Measurements from ENCODE around the gene GARNL3. TPM values are rescaled to one million over a fixed set of nuclear protein-coding genes. Genes with fewer than 3 reads are reported as not detected.

Gene GARNL3
- total RNA-seq, 1 donor from 2014 or later, result 5.4 TPM

DNA sequence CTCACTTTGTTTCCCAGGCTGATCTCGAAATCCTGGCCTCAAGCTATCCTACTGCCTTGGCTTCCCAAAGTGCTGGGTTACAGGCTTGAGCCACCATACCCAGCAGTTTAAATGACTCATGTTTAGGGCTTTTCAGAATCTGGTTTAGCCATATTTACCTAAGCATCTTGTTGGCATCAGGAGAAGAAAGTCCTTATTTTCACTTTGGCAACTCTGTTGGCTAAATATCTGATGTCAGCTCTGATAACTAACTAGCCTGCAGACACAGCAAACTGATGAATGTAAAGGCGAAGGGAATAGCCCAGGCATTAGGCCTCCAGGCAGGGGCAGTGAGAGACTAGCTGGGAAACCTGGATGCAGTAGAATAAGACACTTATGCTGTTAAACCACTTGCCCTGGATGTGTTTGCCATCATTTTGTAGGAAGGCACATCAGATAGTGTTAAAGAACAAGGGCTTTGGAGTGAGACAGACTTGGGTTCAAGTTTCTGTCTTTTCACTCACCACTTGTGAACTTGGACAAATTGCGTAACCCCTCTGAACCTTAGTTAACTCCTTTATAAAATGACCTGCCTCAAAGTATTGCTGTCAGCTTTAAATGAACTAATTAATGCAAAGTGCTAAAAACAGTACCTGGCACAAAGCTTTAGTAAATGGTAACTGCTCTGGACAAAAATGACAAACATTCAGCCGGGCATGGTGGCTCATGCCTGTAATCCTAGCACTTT, 34.7 kb upstream of the GARNL3 start:
- Histone ChIP-seq H3K27ac (ENCODE audit: low read depth, low read length) (no peak overlapping the region), H3K4me2 (ENCODE audit: low read length) (no peak overlapping the region), H2AFZ (ENCODE audit: low read depth, low read length) (no peak overlapping the region), H3K27me3 (ENCODE audit: insufficient read depth, low read length) (no peaks in the 10 kb centered on the region), H3K4me1 (ENCODE audit: insufficient read depth, low read length) (no peaks in the 10 kb centered on the region), H3K9me3 (ENCODE audit: insufficient read depth, low read depth, low read length) (no peaks in the 10 kb centered on the region), H3K4me3 (ENCODE audit: insufficient read depth, low read depth, low read length) (no peak overlapping the region), H4K20me1 (ENCODE audit: insufficient read depth, low read length) (no peaks in the 10 kb centered on the region), H3K9ac (ENCODE audit: low read length) (no peak overlapping the region), H3K79me2 (ENCODE audit: insufficient read depth, low read length) (no peaks in the 10 kb centered on the region), H3K36me3 (ENCODE audit: insufficient read depth, low read length) (no peaks in the 10 kb centered on the region)
- no peak for TF ChIP-seq EZH2 (IDR thresholded peaks at IDR 0.05; ENCODE audit: insufficient read depth, low read length)
- TF ChIP-seq, protein P1, sequence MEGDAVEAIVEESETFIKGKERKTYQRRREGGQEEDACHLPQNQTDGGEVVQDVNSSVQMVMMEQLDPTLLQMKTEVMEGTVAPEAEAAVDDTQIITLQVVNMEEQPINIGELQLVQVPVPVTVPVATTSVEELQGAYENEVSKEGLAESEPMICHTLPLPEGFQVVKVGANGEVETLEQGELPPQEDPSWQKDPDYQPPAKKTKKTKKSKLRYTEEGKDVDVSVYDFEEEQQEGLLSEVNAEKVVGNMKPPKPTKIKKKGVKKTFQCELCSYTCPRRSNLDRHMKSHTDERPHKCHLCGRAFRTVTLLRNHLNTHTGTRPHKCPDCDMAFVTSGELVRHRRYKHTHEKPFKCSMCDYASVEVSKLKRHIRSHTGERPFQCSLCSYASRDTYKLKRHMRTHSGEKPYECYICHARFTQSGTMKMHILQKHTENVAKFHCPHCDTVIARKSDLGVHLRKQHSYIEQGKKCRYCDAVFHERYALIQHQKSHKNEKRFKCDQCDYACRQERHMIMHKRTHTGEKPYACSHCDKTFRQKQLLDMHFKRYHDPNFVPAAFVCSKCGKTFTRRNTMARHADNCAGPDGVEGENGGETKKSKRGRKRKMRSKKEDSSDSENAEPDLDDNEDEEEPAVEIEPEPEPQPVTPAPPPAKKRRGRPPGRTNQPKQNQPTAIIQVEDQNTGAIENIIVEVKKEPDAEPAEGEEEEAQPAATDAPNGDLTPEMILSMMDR (IDR thresholded peaks at IDR 0.05; ENCODE audit: insufficient read depth, low read depth, low read length), result no peak
- H3K9me3 Mint-ChIP-seq (ENCODE audit: unreplicated experiment), result no peaks in the 10 kb centered on the region
- FAIRE-seq, result no peak
- no peaks in the 10 kb centered on the region for H3K4me1 Mint-ChIP-seq (ENCODE audit: low read depth, unreplicated experiment)
- no peak overlapping the region for H3K4me3 Mint-ChIP-seq (ENCODE audit: unreplicated experiment)
- H3K36me3 Mint-ChIP-seq (ENCODE audit: low read depth, unreplicated experiment), result peaks cover 2% of the 10 kb centered on the region
- H3K27me3 Mint-ChIP-seq (ENCODE audit: low read depth, unreplicated experiment), result peaks cover 3% of the 10 kb centered on the region
- H3K27ac Mint-ChIP-seq (ENCODE audit: unreplicated experiment), result no peak overlapping the region
- DNase-seq (ENCODE audit: low read depth), result no peak

DNA sequence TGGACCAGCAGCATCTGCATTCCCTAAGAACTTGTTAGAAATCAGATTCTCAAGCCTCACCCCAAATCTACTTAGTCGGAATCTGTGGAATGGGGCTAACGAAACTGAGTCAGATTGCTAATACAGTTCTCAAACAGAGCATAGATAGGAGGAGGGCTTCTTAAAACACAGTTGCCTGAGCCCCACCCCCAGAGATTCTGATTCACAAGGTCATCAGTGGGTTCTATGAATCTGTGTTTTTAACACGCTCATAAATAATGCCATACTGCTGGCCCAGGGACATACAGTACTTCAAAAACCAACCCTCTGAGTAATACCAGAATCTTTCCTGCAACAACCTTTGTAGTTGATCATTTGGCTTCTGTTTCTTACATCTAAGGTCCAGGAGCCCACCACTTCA, 32.9 kb upstream of the GARNL3 start:
- no peaks in the 10 kb centered on the region for H3K4me1 Mint-ChIP-seq (ENCODE audit: low read depth, unreplicated experiment)
- DNase-seq (ENCODE audit: low read depth) (no peak), FAIRE-seq (no peak)
- peaks cover 2% of the 10 kb centered on the region for H3K36me3 Mint-ChIP-seq (ENCODE audit: low read depth, unreplicated experiment)
- no peaks in the 10 kb centered on the region for H3K9me3 Mint-ChIP-seq (ENCODE audit: unreplicated experiment)
- no peak overlapping the region for H3K9ac ChIP-seq (ENCODE audit: low read length)
- H4K20me1 ChIP-seq (ENCODE audit: insufficient read depth, low read length), result no peaks in the 10 kb centered on the region
- no peak overlapping the region for H3K4me2 ChIP-seq (ENCODE audit: low read length)
- no peak overlapping the region for H3K27ac Mint-ChIP-seq (ENCODE audit: unreplicated experiment)
- H3K4me3 ChIP-seq (ENCODE audit: insufficient read depth, low read depth, low read length), result no peak overlapping the region
- TF ChIP-seq EZH2 (IDR thresholded peaks at IDR 0.05; ENCODE audit: insufficient read depth, low read length), result no peak
- TF ChIP-seq, protein P1 (IDR thresholded peaks at IDR 0.05; ENCODE audit: insufficient read depth, low read depth, low read length), result no peak
- no peak overlapping the region for H3K27ac ChIP-seq (ENCODE audit: low read depth, low read length)
- H2AFZ ChIP-seq (ENCODE audit: low read depth, low read length), result no peak overlapping the region
- H3K36me3 ChIP-seq (ENCODE audit: insufficient read depth, low read length), result no peaks in the 10 kb centered on the region
- H3K9me3 ChIP-seq (ENCODE audit: insufficient read depth, low read depth, low read length), result no peaks in the 10 kb centered on the region
- no peaks in the 10 kb centered on the region for H3K27me3 ChIP-seq (ENCODE audit: insufficient read depth, low read length)
- H3K27me3 Mint-ChIP-seq (ENCODE audit: low read depth, unreplicated experiment), result no peaks in the 10 kb centered on the region
- no peak overlapping the region for H3K4me3 Mint-ChIP-seq (ENCODE audit: unreplicated experiment)
- no peaks in the 10 kb centered on the region for H3K79me2 ChIP-seq (ENCODE audit: insufficient read depth, low read length)
- H3K4me1 ChIP-seq (ENCODE audit: insufficient read depth, low read length), result no peaks in the 10 kb centered on the region

DNA sequence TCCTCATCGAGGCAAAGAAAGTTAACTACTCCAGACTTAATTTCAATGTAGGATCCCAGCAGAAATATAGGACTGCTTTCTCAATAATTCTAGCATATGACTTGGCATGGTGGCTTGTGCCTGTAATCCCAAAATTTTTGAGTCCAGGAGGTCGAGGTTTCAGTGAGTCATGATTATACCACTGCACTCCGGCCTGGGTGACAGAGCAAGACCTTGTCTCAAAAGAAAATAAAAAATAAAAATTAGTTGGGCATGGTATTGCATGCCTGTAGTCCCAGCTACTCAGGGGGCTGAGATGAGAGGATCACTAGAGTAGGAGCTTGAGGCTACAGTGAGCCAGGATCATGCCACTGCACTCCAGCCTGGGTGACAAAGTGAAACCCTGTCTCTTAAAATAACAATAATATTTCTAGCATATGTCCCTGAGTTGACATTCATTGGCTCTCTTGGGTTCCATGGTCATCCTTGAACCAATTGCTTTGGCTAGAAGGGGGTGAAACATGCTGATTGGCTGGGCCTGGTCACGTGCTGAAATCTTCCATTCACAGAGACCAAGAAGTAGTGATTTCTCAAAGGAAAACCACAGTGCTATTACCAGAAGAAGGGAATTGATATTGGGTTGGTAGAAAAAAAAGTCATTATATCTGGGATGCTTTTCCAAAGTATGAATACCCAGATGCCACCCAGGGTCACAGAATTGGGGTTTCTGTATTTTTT, 31.6 kb upstream of the GARNL3 start:
- Mint-ChIP-seq H3K36me3 (ENCODE audit: low read depth, unreplicated experiment) (peaks cover 5% of the 10 kb centered on the region), H3K4me3 (ENCODE audit: unreplicated experiment) (no peak overlapping the region), H3K27ac (ENCODE audit: unreplicated experiment) (no peak overlapping the region), H3K4me1 (ENCODE audit: low read depth, unreplicated experiment) (no peaks in the 10 kb centered on the region), H3K9me3 (ENCODE audit: unreplicated experiment) (no peaks in the 10 kb centered on the region), H3K27me3 (ENCODE audit: low read depth, unreplicated experiment) (no peaks in the 10 kb centered on the region)
- no peaks in the 10 kb centered on the region for H3K79me2 ChIP-seq (ENCODE audit: insufficient read depth, low read length)
- H3K27ac ChIP-seq (ENCODE audit: low read depth, low read length), result no peak overlapping the region
- no peak overlapping the region for H2AFZ ChIP-seq (ENCODE audit: low read depth, low read length)
- H3K9me3 ChIP-seq (ENCODE audit: insufficient read depth, low read depth, low read length), result no peaks in the 10 kb centered on the region
- TF ChIP-seq, protein P1 (IDR thresholded peaks at IDR 0.05; ENCODE audit: insufficient read depth, low read depth, low read length), result no peak
- TF ChIP-seq EZH2 (IDR thresholded peaks at IDR 0.05; ENCODE audit: insufficient read depth, low read length), result no peak
- H3K4me3 ChIP-seq (ENCODE audit: insufficient read depth, low read depth, low read length), result no peak overlapping the region
- FAIRE-seq (no peak), DNase-seq (ENCODE audit: low read depth) (no peak)
- no peaks in the 10 kb centered on the region for H4K20me1 ChIP-seq (ENCODE audit: insufficient read depth, low read length)
- H3K4me1 ChIP-seq (ENCODE audit: insufficient read depth, low read length), result no peaks in the 10 kb centered on the region
- no peaks in the 10 kb centered on the region for H3K27me3 ChIP-seq (ENCODE audit: insufficient read depth, low read length)
- no peak overlapping the region for H3K4me2 ChIP-seq (ENCODE audit: low read length)
- H3K9ac ChIP-seq (ENCODE audit: low read length), result no peak overlapping the region
- H3K36me3 ChIP-seq (ENCODE audit: insufficient read depth, low read length), result no peaks in the 10 kb centered on the region

Data from astrocyte (in vitro differentiated cells and primary cell).